ENCODE data around the gene ATXN1.

Gene ATXN1

GRCh38 chr6:16371401-16371800 lies 389.9 kb downstream of the ATXN1 start:
- no peak for DNase-seq

- DNase-seq: no peak
Observed at GRCh38 chr6:16370943-16371342, 390.3 kb downstream of the ATXN1 start.

GRCh38 chr6:16369989-16370388 lies 391.3 kb downstream of the ATXN1 start:
- DNase-seq: no peak

- no peak for DNase-seq
Observed at GRCh38 chr6:16369140-16369745, 392.0 kb downstream of the ATXN1 start.

- no peak for DNase-seq
Observed at GRCh38 chr6:16367571-16367970, 393.7 kb downstream of the ATXN1 start.

- no peak for DNase-seq
Observed at GRCh38 chr6:16363749-16364148, 397.5 kb downstream of the ATXN1 start.

GRCh38 chr6:16362819-16363589 lies 398.3 kb downstream of the ATXN1 start:
- DNase-seq: no peak

GRCh38 chr6:16362296-16362695 lies 399.0 kb downstream of the ATXN1 start:
- DNase-seq: no peak

- DNase-seq: no peak
Observed at GRCh38 chr6:16361861-16362260, 399.4 kb downstream of the ATXN1 start.

GRCh38 chr6:16361121-16361520 lies 400.1 kb downstream of the ATXN1 start:
- DNase-seq: no peak

GRCh38 chr6:16360365-16360764 lies 400.9 kb downstream of the ATXN1 start:
- no peak for DNase-seq

GRCh38 chr6:16359563-16359962 lies 401.7 kb downstream of the ATXN1 start:
- DNase-seq: no peak

GRCh38 chr6:16358531-16359138 lies 402.6 kb downstream of the ATXN1 start:
- DNase-seq: no peak

- peak; percentile 52 for DNase-seq
Observed at GRCh38 chr6:16355699-16356446, 405.4 kb downstream of the ATXN1 start.

- DNase-seq: no peak
Observed at GRCh38 chr6:16355238-16355637, 406.0 kb downstream of the ATXN1 start.

GRCh38 chr6:16354692-16355091 lies 406.6 kb downstream of the ATXN1 start:
- no peak for DNase-seq

- DNase-seq: no peak
Observed at GRCh38 chr6:16352821-16353438, 408.3 kb downstream of the ATXN1 start.

GRCh38 chr6:16352258-16352635 lies 409.0 kb downstream of the ATXN1 start:
- DNase-seq: peak; percentile 70

- no peak for DNase-seq
Observed at GRCh38 chr6:16349544-16349943, 411.7 kb downstream of the ATXN1 start.

GRCh38 chr6:16346831-16347230 lies 414.4 kb downstream of the ATXN1 start:
- DNase-seq: no peak

GRCh38 chr6:16345449-16346330 lies 415.6 kb downstream of the ATXN1 start:
- DNase-seq: peak; percentile 97

- DNase-seq: peak; percentile 78
Observed at GRCh38 chr6:16344756-16345155, 416.5 kb downstream of the ATXN1 start.
